Esophagus muscularis mucosa (tissue), 4 donors: ENCODE data around the gene ATP1A2.

ENCODE experiments used
- EP300 ChIP-seq: sonication (generic); formaldehyde crosslinking; IDR thresholded peaks from one replicate; pipeline ENCODE4 v1.6.1; 2017; ENCODE audit warnings: antibody characterized with exemption
- POLR2A ChIP-seq: fragments of 450-650 bp; IDR thresholded peaks from one replicate; pipeline ENCODE4 v1.6.1; 2017; ENCODE audit warnings: antibody characterized with exemption, moderate library complexity, mild to moderate bottlenecking, low read depth
- POLR2AphosphoS5 ChIP-seq, 2 donors: sonication (generic); formaldehyde crosslinking; IDR thresholded peaks; one replicate each; pipeline ENCODE4 v1.6.1; 2017; ENCODE audit warnings: antibody characterized with exemption in 2 of 2
- TF ChIP-seq, protein P1 (sequence below), 3 experiments: fragments of 200-600 bp in 2 of 3; fragments of 450-650 bp in 1 of 3; sonication (generic) in 2 of 3; IDR thresholded peaks; one replicate each; pipeline ENCODE4 v1.5.1; 2017 to 2019; ENCODE audit warnings: antibody characterized with exemption in 3 of 3, mild to moderate bottlenecking in 2 of 3, moderate library complexity in 1 of 3

DNA sequence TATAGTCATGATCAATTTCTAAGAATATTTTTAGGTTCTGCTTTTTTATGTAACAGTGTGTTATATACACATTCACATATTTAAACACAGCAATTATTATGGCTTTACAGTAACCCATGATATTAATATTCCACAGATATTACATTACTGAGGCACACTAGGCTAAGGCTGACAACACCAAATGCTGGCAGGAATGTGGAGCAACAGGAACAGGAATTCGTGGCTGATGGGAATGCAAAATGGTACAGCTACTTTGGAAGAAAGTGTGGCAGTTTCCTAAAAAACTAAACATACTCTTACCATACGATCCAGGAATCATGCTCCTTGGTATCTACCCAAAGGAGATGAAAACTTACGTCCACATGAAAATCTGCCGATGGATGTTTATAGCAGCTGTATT is 36.1 kb upstream of the ATP1A2 start:
- TF ChIP-seq POLR2A = no peak
- TF ChIP-seq POLR2AphosphoS5 (IDR thresholded peaks at IDR 0.05) = no peak
- TF ChIP-seq, protein P1, sequence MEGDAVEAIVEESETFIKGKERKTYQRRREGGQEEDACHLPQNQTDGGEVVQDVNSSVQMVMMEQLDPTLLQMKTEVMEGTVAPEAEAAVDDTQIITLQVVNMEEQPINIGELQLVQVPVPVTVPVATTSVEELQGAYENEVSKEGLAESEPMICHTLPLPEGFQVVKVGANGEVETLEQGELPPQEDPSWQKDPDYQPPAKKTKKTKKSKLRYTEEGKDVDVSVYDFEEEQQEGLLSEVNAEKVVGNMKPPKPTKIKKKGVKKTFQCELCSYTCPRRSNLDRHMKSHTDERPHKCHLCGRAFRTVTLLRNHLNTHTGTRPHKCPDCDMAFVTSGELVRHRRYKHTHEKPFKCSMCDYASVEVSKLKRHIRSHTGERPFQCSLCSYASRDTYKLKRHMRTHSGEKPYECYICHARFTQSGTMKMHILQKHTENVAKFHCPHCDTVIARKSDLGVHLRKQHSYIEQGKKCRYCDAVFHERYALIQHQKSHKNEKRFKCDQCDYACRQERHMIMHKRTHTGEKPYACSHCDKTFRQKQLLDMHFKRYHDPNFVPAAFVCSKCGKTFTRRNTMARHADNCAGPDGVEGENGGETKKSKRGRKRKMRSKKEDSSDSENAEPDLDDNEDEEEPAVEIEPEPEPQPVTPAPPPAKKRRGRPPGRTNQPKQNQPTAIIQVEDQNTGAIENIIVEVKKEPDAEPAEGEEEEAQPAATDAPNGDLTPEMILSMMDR (IDR thresholded peaks at IDR 0.05) = no peak
- no peak for TF ChIP-seq EP300
